Aorta (tissue), 5 donors: ENCODE measurements around the gene HBG1. TPM values are rescaled to one million over a fixed set of nuclear protein-coding genes. Genes with fewer than 3 reads are reported as not detected.

Experiments used
- ATAC-seq: fragments of 200-7000 bp; cut with Tn5 transposase; one replicate; pipeline ENCODE4 v1.9.1; 2022; ENCODE audit warnings: moderate library complexity; ENCODE audit not compliant: low FRiP score
- DNase-seq, 2 donors: peaks; one replicate each; pipeline ENCODE4 v3.0.0-alpha.2; 2020
- H3K27ac ChIP-seq, 2 donors: one replicate each; pipeline ENCODE4 v1.5.1; 2013; ENCODE audit warnings: low read length in 2 of 2, mild to moderate bottlenecking in 2 of 2, moderate library complexity in 2 of 2, control low read depth in 1 of 2, inconsistent platforms in 1 of 2, low read depth in 1 of 2
- H3K27me3 ChIP-seq, 2 donors: one replicate each; pipeline ENCODE4 v1.6.1; 2013; ENCODE audit warnings: control low read depth in 1 of 2, low read length in 1 of 2, mild to moderate bottlenecking in 1 of 2, moderate library complexity in 1 of 2; ENCODE audit not compliant: insufficient read depth in 2 of 2, control insufficient read depth in 1 of 2
- H3K36me3 ChIP-seq, 2 donors: one replicate each; pipeline ENCODE4 v1.6.1; 2013; ENCODE audit warnings: control low read depth in 1 of 2, low read length in 1 of 2, mild to moderate bottlenecking in 1 of 2; ENCODE audit not compliant: insufficient read depth in 2 of 2, control insufficient read depth in 1 of 2
- H3K4me1 ChIP-seq, 2 donors: one replicate each; pipeline ENCODE4 v1.6.1; 2013; ENCODE audit warnings: low read length in 2 of 2, control low read depth in 1 of 2, mild to moderate bottlenecking in 1 of 2, moderate library complexity in 1 of 2; ENCODE audit not compliant: insufficient read depth in 2 of 2, control insufficient read depth in 1 of 2
- H3K4me3 ChIP-seq, 2 donors: one replicate each; pipeline ENCODE4 v1.5.1; 2013; ENCODE audit warnings: low read length in 2 of 2, control low read depth in 1 of 2, mild to moderate bottlenecking in 1 of 2
- H3K9me3 ChIP-seq: one replicate; pipeline ENCODE4 v1.6.1; 2013; ENCODE audit warnings: mild to moderate bottlenecking, low read length; ENCODE audit not compliant: control insufficient read depth
- WGBS, 2 donors: extraction: QIAGEN DNeasy Blood & Tissue Kit; methylation state at CpG; one replicate each; pipeline ENCODE4 v1.1.7; 2013; 5-methylcytosine and 5-hydroxymethylcytosine counted together
- intact Hi-C, 2 donors: fragments of 100-400 bp; cut with DNase I; formaldehyde crosslinking; loops; one replicate each; pipeline versions ENCODE4 v1.14.2 to v1.15.0; 2022
- polyA plus RNA-seq, 2 donors: library from polyadenylated mRNA; stranded (reverse); fragments of 200-250 nt; gene quantifications; one replicate each; pipeline ENCODE4 v1.2.3, GENCODE V29; 2013
- total RNA-seq, 2 donors: library from RNA; stranded (reverse); fragmentation: NEBNext Ultra II Directional; extraction: Animal tissue kit (Norgen Biotek cat#: 25700); gene quantifications; one replicate each; pipeline ENCODE4 v1.2.1, GENCODE V29; 2021
- donor health status: healthy with polysubstance abuse.
- donor health status: Bipolar disorder and iron deficiency.
- donor health status: DM: no; HTN: no; CAD: no.
- donor health status: DM: no; HTN: no; CAD: no.
- donor health status: DM: yes; HTN: yes; CAD: no.

The HBG1 gene
- total and polyA plus RNA-seq, 4 donors, result not detected

- intact Hi-C loops, result no loop called here
- WGBS, 2 donors, result 43 to 93% methylated on average over 2 of the region's 2 CpGs
- no peaks in the 10 kb centered on the region for H3K4me1 ChIP-seq
- ATAC-seq (no peak), DNase-seq (no peak)
- H3K36me3 ChIP-seq, result no peaks in the 10 kb centered on the region
- H3K9me3 ChIP-seq, result no peaks in the 10 kb centered on the region
- no peak overlapping the region for H3K27ac ChIP-seq
- no peak overlapping the region for H3K4me3 ChIP-seq
- no peaks in the 10 kb centered on the region for H3K27me3 ChIP-seq
Measured at GRCh38 chr11:5237420-5237819, 12.2 kb downstream of the HBG1 start.

GRCh38 chr11:5235364-5236095 is 14.1 kb downstream of the HBG1 start:
- H3K27ac ChIP-seq, result no peak overlapping the region
- ATAC-seq, result no peak
- no peaks in the 10 kb centered on the region for H3K4me1 ChIP-seq
- no peaks in the 10 kb centered on the region for H3K27me3 ChIP-seq
- H3K9me3 ChIP-seq, result no peaks in the 10 kb centered on the region
- 87 to 91% methylated on average over 5 of the region's 5 CpGs for WGBS, 2 donors
- H3K36me3 ChIP-seq, result no peaks in the 10 kb centered on the region
- no peak for DNase-seq
- H3K4me3 ChIP-seq, result no peak overlapping the region
- intact Hi-C loops, result no loop called here

GRCh38 chr11:5234381-5234834 is 15.2 kb downstream of the HBG1 start, which contains the start of gene HBD:
Gene HBD (minus strand): TSS chr11:5234483. CDS start chr11:5234433, 50 bp downstream.
- Histone ChIP-seq H3K27me3 (no peaks in the 10 kb centered on the region), H3K9me3 (no peaks in the 10 kb centered on the region), H3K27ac (no peak within 1 kb of the TSS), H3K4me1 (no peaks in the 10 kb centered on the region), H3K4me3 (no peak within 1 kb of the TSS), H3K36me3 (no peaks in the 10 kb centered on the region)
- no peak for ATAC-seq
- 4 to 6% methylated on average over 2 of the region's 2 CpGs for WGBS, 2 donors
- no peak for DNase-seq
- intact Hi-C loops, result no loop called here

GRCh38 chr11:5233307-5233706 is 16.4 kb downstream of the HBG1 start:
- ATAC-seq (no peak), DNase-seq (no peak)
- WGBS, 2 donors, result 74 to 78% methylated on average over 1 of the region's 1 CpG
- intact Hi-C loops, result no loop called here
- Histone ChIP-seq H3K27ac (no peak overlapping the region), H3K4me1 (no peaks in the 10 kb centered on the region), H3K9me3 (no peaks in the 10 kb centered on the region), H3K27me3 (no peaks in the 10 kb centered on the region), H3K4me3 (no peak overlapping the region), H3K36me3 (no peaks in the 10 kb centered on the region)

- ATAC-seq (no peak), DNase-seq (no peak)
- Histone ChIP-seq H3K4me1 (no peaks in the 10 kb centered on the region), H3K9me3 (no peaks in the 10 kb centered on the region), H3K36me3 (no peaks in the 10 kb centered on the region), H3K27ac (no peak overlapping the region), H3K27me3 (no peaks in the 10 kb centered on the region), H3K4me3 (no peak overlapping the region)
- intact Hi-C loops, result no loop called here
- 90 to 96% methylated on average over 2 of the region's 2 CpGs for WGBS, 2 donors
Measured at GRCh38 chr11:5232821-5233220, 16.8 kb downstream of the HBG1 start.

- intact Hi-C loops, result no loop called here
- Histone ChIP-seq H3K9me3 (no peaks in the 10 kb centered on the region), H3K36me3 (no peaks in the 10 kb centered on the region), H3K27ac (no peak overlapping the region), H3K4me3 (no peak overlapping the region), H3K4me1 (no peaks in the 10 kb centered on the region), H3K27me3 (no peaks in the 10 kb centered on the region)
- ATAC-seq (no peak), DNase-seq (no peak)
- WGBS, 2 donors, result 57 to 63% methylated on average over 3 of the region's 3 CpGs
Measured at GRCh38 chr11:5232176-5232575, 17.5 kb downstream of the HBG1 start.

- ATAC-seq (no peak), DNase-seq (no peak)
- no peaks in the 10 kb centered on the region for H3K4me1 ChIP-seq
- 81 to 86% methylated on average over 2 of the region's 2 CpGs for WGBS, 2 donors
- intact Hi-C loops, result no loop called here
- no peak overlapping the region for H3K27ac ChIP-seq
- no peaks in the 10 kb centered on the region for H3K9me3 ChIP-seq
- H3K27me3 ChIP-seq, result no peaks in the 10 kb centered on the region
- no peaks in the 10 kb centered on the region for H3K36me3 ChIP-seq
- H3K4me3 ChIP-seq, result no peak overlapping the region
Measured at GRCh38 chr11:5231111-5231510, 18.5 kb downstream of the HBG1 start.

DNA sequence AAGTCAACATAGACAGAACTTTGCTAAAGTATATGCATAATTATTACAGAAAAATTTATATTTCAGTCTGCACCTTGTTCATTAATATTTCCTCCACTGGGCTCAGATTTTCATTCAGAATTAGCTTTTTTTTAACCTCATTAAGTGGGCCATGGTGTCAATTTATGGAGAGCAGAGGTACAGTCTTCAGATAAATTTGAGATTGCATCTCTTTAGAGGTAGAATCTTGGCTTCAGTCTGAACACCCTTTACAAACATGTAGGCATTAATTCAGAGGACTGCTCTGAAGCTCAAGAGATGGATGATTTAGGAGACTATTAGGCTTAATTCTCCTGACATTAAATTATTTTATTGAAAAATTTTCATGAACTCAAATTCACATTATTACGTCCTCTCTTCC is 19.4 kb downstream of the HBG1 start:
- H3K4me3 ChIP-seq, result no peak overlapping the region
- 72 to 85% methylated on average over 1 of the region's 1 CpG for WGBS, 2 donors
- H3K9me3 ChIP-seq, result no peaks in the 10 kb centered on the region
- no peaks in the 10 kb centered on the region for H3K27me3 ChIP-seq
- no peaks in the 10 kb centered on the region for H3K4me1 ChIP-seq
- DNase-seq, result no peak
- intact Hi-C loops, result no loop called here
- no peak overlapping the region for H3K27ac ChIP-seq
- no peak for ATAC-seq
- no peaks in the 10 kb centered on the region for H3K36me3 ChIP-seq

DNA sequence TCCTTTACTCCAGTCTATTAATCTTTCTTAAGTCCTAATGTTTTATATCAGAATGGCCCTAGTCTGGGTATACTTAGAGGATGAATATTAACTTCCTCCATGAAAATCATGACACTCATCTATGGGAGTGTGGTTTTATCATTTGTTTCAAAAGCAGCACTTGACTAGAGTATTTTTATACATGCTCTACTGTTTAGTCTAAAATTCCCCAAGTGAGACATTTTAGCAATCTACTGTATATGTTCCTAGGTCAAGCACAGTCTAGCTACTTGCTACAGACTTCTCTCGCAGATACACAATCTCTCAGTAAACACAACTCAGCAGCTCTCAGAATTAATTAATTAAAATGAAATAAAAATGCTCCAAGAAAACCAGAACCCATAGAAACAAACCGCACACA is 19.9 kb downstream of the HBG1 start:
- H3K27ac ChIP-seq, result no peak overlapping the region
- H3K36me3 ChIP-seq, result no peaks in the 10 kb centered on the region
- intact Hi-C loops, result no loop called here
- 77 to 79% methylated on average over 2 of the region's 2 CpGs for WGBS, 2 donors
- ATAC-seq (no peak), DNase-seq (no peak)
- H3K4me1 ChIP-seq, result no peaks in the 10 kb centered on the region
- no peaks in the 10 kb centered on the region for H3K27me3 ChIP-seq
- H3K4me3 ChIP-seq, result no peak overlapping the region
- H3K9me3 ChIP-seq, result no peaks in the 10 kb centered on the region
